ENCODE measurements around the gene CHPF2. TPM values are rescaled to one million over a fixed set of nuclear protein-coding genes. Genes with fewer than 3 reads are reported as not detected.

Gene CHPF2
- total and polyA plus RNA-seq, 2 of the 13 experiments (the other 11 are each of a cell fraction or from before 2014, with no cell fraction given): 15.4 to 21.5 TPM

DNA sequence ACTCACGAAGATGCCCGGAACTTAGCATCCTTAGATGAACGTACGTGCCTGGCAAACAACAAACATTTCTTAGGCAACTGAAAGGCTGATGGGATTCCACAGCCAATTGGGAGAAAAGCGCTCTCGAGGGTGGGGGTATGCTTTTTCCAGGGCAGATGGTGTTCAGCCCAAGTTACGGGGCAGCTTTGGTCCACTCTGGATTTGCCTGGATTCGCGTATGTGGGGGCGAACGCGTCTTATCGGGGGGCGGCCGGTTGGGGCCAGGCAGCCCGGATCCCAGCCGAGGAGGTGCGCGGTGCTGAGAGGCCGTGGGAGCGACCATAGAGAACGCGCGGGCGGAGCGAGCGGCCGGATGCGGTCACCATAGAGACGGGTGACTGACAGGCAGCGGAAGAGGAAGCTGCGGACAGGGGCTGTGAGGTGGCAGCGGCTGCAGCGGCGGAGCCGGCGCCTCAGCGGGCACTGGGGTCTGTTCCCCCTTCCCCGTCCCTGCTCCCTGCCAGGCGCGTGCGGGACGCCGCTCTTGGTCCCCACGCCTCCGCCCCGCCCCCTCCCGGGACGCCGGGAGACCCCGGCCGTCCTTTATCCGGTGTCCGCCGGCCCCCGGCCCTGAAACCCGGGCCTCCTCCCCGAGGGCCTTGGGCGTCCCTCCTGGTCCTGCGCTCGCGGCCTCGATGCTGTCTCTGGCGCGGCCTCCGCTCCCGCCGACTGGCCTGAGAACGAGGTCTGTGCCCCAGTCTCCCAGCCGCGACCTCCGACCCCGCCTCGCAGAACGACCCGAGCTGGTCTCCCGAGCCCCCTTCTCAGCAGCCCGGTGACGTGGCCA, at the start of gene CHPF2 (continued):
- TF ChIP-seq HOXA9 (CRISPR knock-in tag; IDR thresholded peaks at IDR 0.05; ENCODE audit: borderline replicate concordance) (0 out of 2 replicates have a peak, but pooled peaks have one; percentile 38), ARHGAP35 (CRISPR knock-in tag; IDR thresholded peaks at IDR 0.05; ENCODE audit: borderline replicate concordance) (no peak), GABPB1 (CRISPR knock-in tag; IDR thresholded peaks at IDR 0.05) (peak; percentile 98), AGO2 (optimal IDR thresholded peaks at IDR 0.05; ENCODE audit: low read depth, low read length) (peak; percentile 60), EHMT2 (IDR thresholded peaks at IDR 0.05; ENCODE audit: borderline replicate concordance, low read depth, low read length) (no peak), RFX3 (CRISPR knock-in tag; IDR thresholded peaks at IDR 0.05) (peak; percentile 71), RBFOX2 (IDR thresholded peaks at IDR 0.05; ENCODE audit: low read depth, low read length) (peak; percentile 90), ZBTB38 (CRISPR knock-in tag; IDR thresholded peaks at IDR 0.05) (no peak), SP4 (CRISPR knock-in tag; IDR thresholded peaks at IDR 0.05) (peak; percentile 63; the same call in 1 of the 2 replicates), HNRNPLL (IDR thresholded peaks at IDR 0.05; ENCODE audit: low read depth, low read length, poor library complexity, severe bottlenecking) (peak; percentile 64), ZNF564 (CRISPR knock-in tag; IDR thresholded peaks at IDR 0.05) (no peak), ETV5 (CRISPR knock-in tag; IDR thresholded peaks at IDR 0.05; ENCODE audit: borderline replicate concordance) (peak; percentile 81; the same call in 1 of the 2 replicates), ZNF441 (CRISPR knock-in tag; IDR thresholded peaks at IDR 0.05; ENCODE audit: borderline replicate concordance) (peak; percentile 59; the same call in 1 of the 2 replicates), YEATS4 (CRISPR knock-in tag; IDR thresholded peaks at IDR 0.05; ENCODE audit: borderline replicate concordance) (peak; percentile 66; the same call in 1 of the 2 replicates), ZSCAN21 (CRISPR knock-in tag; IDR thresholded peaks at IDR 0.05; ENCODE audit: borderline replicate concordance) (peak; percentile 49; the same call in 1 of the 2 replicates), CENPX (CRISPR knock-in tag; IDR thresholded peaks at IDR 0.05) (no peak), YEATS2 (CRISPR knock-in tag; IDR thresholded peaks at IDR 0.05; ENCODE audit: borderline replicate concordance) (0 out of 2 replicates have a peak, but pooled peaks have one; percentile 64)
- TF ChIP-seq, protein P1, sequence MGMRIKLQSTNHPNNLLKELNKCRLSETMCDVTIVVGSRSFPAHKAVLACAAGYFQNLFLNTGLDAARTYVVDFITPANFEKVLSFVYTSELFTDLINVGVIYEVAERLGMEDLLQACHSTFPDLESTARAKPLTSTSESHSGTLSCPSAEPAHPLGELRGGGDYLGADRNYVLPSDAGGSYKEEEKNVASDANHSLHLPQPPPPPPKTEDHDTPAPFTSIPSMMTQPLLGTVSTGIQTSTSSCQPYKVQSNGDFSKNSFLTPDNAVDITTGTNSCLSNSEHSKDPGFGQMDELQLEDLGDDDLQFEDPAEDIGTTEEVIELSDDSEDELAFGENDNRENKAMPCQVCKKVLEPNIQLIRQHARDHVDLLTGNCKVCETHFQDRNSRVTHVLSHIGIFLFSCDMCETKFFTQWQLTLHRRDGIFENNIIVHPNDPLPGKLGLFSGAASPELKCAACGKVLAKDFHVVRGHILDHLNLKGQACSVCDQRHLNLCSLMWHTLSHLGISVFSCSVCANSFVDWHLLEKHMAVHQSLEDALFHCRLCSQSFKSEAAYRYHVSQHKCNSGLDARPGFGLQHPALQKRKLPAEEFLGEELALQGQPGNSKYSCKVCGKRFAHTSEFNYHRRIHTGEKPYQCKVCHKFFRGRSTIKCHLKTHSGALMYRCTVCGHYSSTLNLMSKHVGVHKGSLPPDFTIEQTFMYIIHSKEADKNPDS (CRISPR knock-in tag; IDR thresholded peaks at IDR 0.05): no peak
- TF ChIP-seq, protein P2, sequence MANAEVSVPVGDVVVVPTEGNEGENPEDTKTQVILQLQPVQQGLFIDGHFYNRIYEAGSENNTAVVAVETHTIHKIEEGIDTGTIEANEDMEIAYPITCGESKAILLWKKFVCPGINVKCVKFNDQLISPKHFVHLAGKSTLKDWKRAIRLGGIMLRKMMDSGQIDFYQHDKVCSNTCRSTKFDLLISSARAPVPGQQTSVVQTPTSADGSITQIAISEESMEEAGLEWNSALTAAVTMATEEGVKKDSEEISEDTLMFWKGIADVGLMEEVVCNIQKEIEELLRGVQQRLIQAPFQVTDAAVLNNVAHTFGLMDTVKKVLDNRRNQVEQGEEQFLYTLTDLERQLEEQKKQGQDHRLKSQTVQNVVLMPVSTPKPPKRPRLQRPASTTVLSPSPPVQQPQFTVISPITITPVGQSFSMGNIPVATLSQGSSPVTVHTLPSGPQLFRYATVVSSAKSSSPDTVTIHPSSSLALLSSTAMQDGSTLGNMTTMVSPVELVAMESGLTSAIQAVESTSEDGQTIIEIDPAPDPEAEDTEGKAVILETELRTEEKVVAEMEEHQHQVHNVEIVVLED (CRISPR knock-in tag; IDR thresholded peaks at IDR 0.05; ENCODE audit: borderline replicate concordance): 0 out of 2 replicates have a peak, but pooled peaks have one; percentile 39
- TF ChIP-seq, protein P3, sequence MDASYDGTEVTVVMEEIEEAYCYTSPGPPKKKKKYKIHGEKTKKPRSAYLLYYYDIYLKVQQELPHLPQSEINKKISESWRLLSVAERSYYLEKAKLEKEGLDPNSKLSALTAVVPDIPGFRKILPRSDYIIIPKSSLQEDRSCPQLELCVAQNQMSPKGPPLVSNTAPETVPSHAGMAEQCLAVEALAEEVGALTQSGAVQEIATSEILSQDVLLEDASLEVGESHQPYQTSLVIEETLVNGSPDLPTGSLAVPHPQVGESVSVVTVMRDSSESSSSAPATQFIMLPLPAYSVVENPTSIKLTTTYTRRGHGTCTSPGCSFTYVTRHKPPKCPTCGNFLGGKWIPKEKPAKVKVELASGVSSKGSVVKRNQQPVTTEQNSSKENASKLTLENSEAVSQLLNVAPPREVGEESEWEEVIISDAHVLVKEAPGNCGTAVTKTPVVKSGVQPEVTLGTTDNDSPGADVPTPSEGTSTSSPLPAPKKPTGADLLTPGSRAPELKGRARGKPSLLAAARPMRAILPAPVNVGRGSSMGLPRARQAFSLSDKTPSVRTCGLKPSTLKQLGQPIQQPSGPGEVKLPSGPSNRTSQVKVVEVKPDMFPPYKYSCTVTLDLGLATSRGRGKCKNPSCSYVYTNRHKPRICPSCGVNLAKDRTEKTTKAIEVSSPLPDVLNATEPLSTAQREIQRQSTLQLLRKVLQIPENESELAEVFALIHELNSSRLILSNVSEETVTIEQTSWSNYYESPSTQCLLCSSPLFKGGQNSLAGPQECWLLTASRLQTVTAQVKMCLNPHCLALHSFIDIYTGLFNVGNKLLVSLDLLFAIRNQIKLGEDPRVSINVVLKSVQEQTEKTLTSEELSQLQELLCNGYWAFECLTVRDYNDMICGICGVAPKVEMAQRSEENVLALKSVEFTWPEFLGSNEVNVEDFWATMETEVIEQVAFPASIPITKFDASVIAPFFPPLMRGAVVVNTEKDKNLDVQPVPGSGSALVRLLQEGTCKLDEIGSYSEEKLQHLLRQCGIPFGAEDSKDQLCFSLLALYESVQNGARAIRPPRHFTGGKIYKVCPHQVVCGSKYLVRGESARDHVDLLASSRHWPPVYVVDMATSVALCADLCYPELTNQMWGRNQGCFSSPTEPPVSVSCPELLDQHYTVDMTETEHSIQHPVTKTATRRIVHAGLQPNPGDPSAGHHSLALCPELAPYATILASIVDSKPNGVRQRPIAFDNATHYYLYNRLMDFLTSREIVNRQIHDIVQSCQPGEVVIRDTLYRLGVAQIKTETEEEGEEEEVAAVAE (CRISPR knock-in tag; IDR thresholded peaks at IDR 0.05; ENCODE audit: borderline replicate concordance): peak; percentile 23; the same call in 1 of the 2 replicates

Measured in HepG2 (cell line).